ENCODE measurements around the gene CRKL.

GRCh38 chr22:20957102-20957682 is 40.0 kb downstream of the CRKL start:
- TF ChIP-seq CEBPB (IDR thresholded peaks at IDR 0.05) = no peak
- TF ChIP-seq RAD21 (IDR thresholded peaks at IDR 0.05; ENCODE audit: low read depth) = no peak
- TF ChIP-seq REST (IDR thresholded peaks at IDR 0.05; ENCODE audit: low read depth) = no peak
